Measurements from ENCODE around the gene ZNF580. TPM values are rescaled to one million over a fixed set of nuclear protein-coding genes. Genes with fewer than 3 reads are reported as not detected.

ZNF580 gene
- total and polyA plus RNA-seq, 2 of the 13 experiments (the other 11 are each of a cell fraction or from before 2014, with no cell fraction given): 4.4 to 6.0 TPM

GRCh38 chr19:55654868-55655647 lies 14.3 kb downstream of the ZNF580 start, which contains the start of gene U2AF2 (continued):
- TF ChIP-seq ZBTB2 (CRISPR knock-in tag; IDR thresholded peaks at IDR 0.05; ENCODE audit: low read depth): no peak
- no peak for TF ChIP-seq ZFP37 (CRISPR knock-in tag; IDR thresholded peaks at IDR 0.05; ENCODE audit: borderline replicate concordance)
- no peak for TF ChIP-seq NBN (conservative IDR thresholded peaks at IDR 0.05)
- TF ChIP-seq JUN (CRISPR knock-in tag; IDR thresholded peaks at IDR 0.05): no peak
- TF ChIP-seq ZNF510 (CRISPR knock-in tag; IDR thresholded peaks at IDR 0.05; ENCODE audit: low read depth): no peak
- no peak for TF ChIP-seq PTBP1 (IDR thresholded peaks at IDR 0.05; ENCODE audit: low read depth, low read length, poor library complexity, severe bottlenecking)
- TF ChIP-seq CC2D1A (CRISPR knock-in tag; IDR thresholded peaks at IDR 0.05): no peak
- TF ChIP-seq RBM22 (optimal IDR thresholded peaks at IDR 0.05; ENCODE audit: low read length): no peak
- no peak for TF ChIP-seq DRAP1 (CRISPR knock-in tag; IDR thresholded peaks at IDR 0.05)
- TF ChIP-seq ZNF607 (CRISPR knock-in tag; IDR thresholded peaks at IDR 0.05; ENCODE audit: borderline replicate concordance): peak; percentile 87
- TF ChIP-seq FOSL1 (CRISPR knock-in tag; IDR thresholded peaks at IDR 0.05; ENCODE audit: borderline replicate concordance): no peak
- TF ChIP-seq ZNF776 (CRISPR knock-in tag; IDR thresholded peaks at IDR 0.05): 0 out of 2 replicates have a peak, but pooled peaks have one; percentile 52
- TF ChIP-seq ZNF407 (CRISPR knock-in tag; IDR thresholded peaks at IDR 0.05; ENCODE audit: not compliant biosample characterization): no peak
- peak; percentile 90 for TF ChIP-seq SAP130 (CRISPR knock-in tag; IDR thresholded peaks at IDR 0.05; ENCODE audit: low read depth)
- peak; percentile 86 for TF ChIP-seq GABPB1 (CRISPR knock-in tag; IDR thresholded peaks at IDR 0.05)
- no peak for TF ChIP-seq TEAD2 (CRISPR knock-in tag; IDR thresholded peaks at IDR 0.05)
- TF ChIP-seq KAT2B (IDR thresholded peaks at IDR 0.05; ENCODE audit: borderline replicate concordance, low read depth, low read length): no peak
- peak; percentile 54; the same call in 1 of the 2 replicates for TF ChIP-seq MAZ (IDR thresholded peaks at IDR 0.05; ENCODE audit: borderline replicate concordance, low read depth, low read length)
- TF ChIP-seq MAZ (CRISPR knock-in tag; IDR thresholded peaks at IDR 0.05; ENCODE audit: low read depth): peak; percentile 41
